SU-DHL-6 (cell line): ENCODE results near the gene C4B.

Source experiments
- H2AFZ ChIP-seq: fragments of 200-600 bp; sonication (generic); 2 replicates; pipeline ENCODE4 v1.6.1; 2014; ENCODE audit warnings: low read depth, mild to moderate bottlenecking, moderate library complexity, mixed read lengths, antibody characterized with exemption, low read length; ENCODE audit not compliant: severe bottlenecking
- H3F3A ChIP-seq: fragments of 200-600 bp; shearing (Covaris generic); 2 replicates; pipeline ENCODE4 v1.6.0; 2016; ENCODE audit warnings: antibody characterized with exemption, mild to moderate bottlenecking; ENCODE audit not compliant: insufficient read depth
- H3K27ac ChIP-seq: fragments of 200-600 bp; sonication (generic); 2 replicates; pipeline ENCODE4 v1.5.1; 2016; ENCODE audit warnings: low read depth, mild to moderate bottlenecking, low read length, moderate library complexity, mixed read lengths
- H3K27me3 ChIP-seq: fragments of 200-600 bp; sonication (generic), shearing (Covaris generic); 2 replicates; pipeline ENCODE4 v1.6.0; 2014; ENCODE audit warnings: mild to moderate bottlenecking, low read length
- H3K36me3 ChIP-seq: fragments of 200-600 bp; sonication (generic); 2 replicates; pipeline ENCODE4 v1.6.1; 2014; ENCODE audit warnings: mild to moderate bottlenecking, low read length, mixed read lengths
- H3K4me2 ChIP-seq: fragments of 300-600, 200-600 bp; shearing (Covaris generic), sonication (generic); 2 replicates; pipeline ENCODE4 v1.6.0; 2014; ENCODE audit warnings: low read length, low read depth, mild to moderate bottlenecking; ENCODE audit not compliant: poor library complexity, severe bottlenecking
- H3K4me3 ChIP-seq: fragments of 200-600 bp; sonication (generic); 2 replicates; pipeline ENCODE4 v1.5.1; 2014; ENCODE audit warnings: antibody characterized with exemption, low read length, mild to moderate bottlenecking, mixed read lengths; ENCODE audit not compliant: insufficient read depth, poor library complexity, severe bottlenecking
- H3K79me2 ChIP-seq: fragments of 200-600 bp; sonication (generic); 2 replicates; pipeline ENCODE4 v1.6.1; 2014; ENCODE audit warnings: mild to moderate bottlenecking, low read length, moderate library complexity; ENCODE audit not compliant: insufficient read depth
- H3K9ac ChIP-seq: fragments of 200-600 bp; sonication (generic); 2 replicates; pipeline ENCODE4 v1.7.0; 2014; ENCODE audit warnings: mild to moderate bottlenecking, low read length
- H3K9me2 ChIP-seq: fragments of 200-600 bp; sonication (generic); replicated peaks from 2 replicates; pipeline ENCODE4 v1.6.1; 2014; ENCODE audit warnings: low read length; ENCODE audit not compliant: insufficient read depth
- H3K9me3 ChIP-seq: fragments of 200-600 bp; sonication (generic); 2 replicates; pipeline ENCODE4 v1.6.1; 2014; ENCODE audit warnings: low read length, mixed read lengths; ENCODE audit not compliant: insufficient read depth
- H4K20me1 ChIP-seq: fragments of 200-600 bp; sonication (generic); 2 replicates; pipeline ENCODE4 v1.6.1; 2014; ENCODE audit warnings: low read depth, mild to moderate bottlenecking, antibody characterized with exemption, low read length, moderate library complexity, mixed read lengths
- CTCF ChIP-seq: fragments of 200-600 bp; sonication (generic); IDR thresholded peaks from one replicate; pipeline ENCODE4 v1.5.1; 2017; ENCODE audit warnings: antibody characterized with exemption, mild to moderate bottlenecking, low read length, moderate library complexity; ENCODE audit not compliant: insufficient read depth, poor library complexity, severe bottlenecking
- EZH2phosphoT487 ChIP-seq: fragments of 200-600 bp; sonication (generic), shearing (Covaris generic); conservative IDR thresholded peaks from 2 replicates; pipeline ENCODE4 v1.6.1; 2018; ENCODE audit warnings: mild to moderate bottlenecking, antibody characterized with exemption, low read length, moderate library complexity, mixed read lengths

Gene C4B

GRCh38 chr6:31967926-31968320, 46.7 kb upstream of the C4B start:
- no peaks in the 10 kb centered on the region for H3K9me3 ChIP-seq
- no peaks in the 10 kb centered on the region for H3K27me3 ChIP-seq
- peaks cover 16% of the 10 kb centered on the region for H3K79me2 ChIP-seq
- H3K4me3 ChIP-seq = no peak overlapping the region
- TF ChIP-seq EZH2phosphoT487 (no peak), CTCF (no peak)
- H2AFZ ChIP-seq = no peak overlapping the region
- no peaks in the 10 kb centered on the region for H3K9me2 ChIP-seq
- H3F3A ChIP-seq = peaks cover 6% of the 10 kb centered on the region
- no peak overlapping the region for H3K9ac ChIP-seq
- no peak overlapping the region for H3K4me2 ChIP-seq
- H3K27ac ChIP-seq = no peak overlapping the region
- no peaks in the 10 kb centered on the region for H4K20me1 ChIP-seq
- H3K36me3 ChIP-seq = peaks cover 3% of the 10 kb centered on the region; the same call in 1 of the 2 replicates

GRCh38 chr6:31968326-31968725, 46.3 kb upstream of the C4B start:
- Histone ChIP-seq H3K4me2 (no peak overlapping the region), H3K79me2 (peaks cover 18% of the 10 kb centered on the region), H3K36me3 (peaks cover 3% of the 10 kb centered on the region; the same call in 1 of the 2 replicates), H3K4me3 (no peak overlapping the region), H3K9ac (no peak overlapping the region), H3K9me3 (no peaks in the 10 kb centered on the region), H4K20me1 (no peaks in the 10 kb centered on the region), H2AFZ (no peak overlapping the region), H3K27me3 (no peaks in the 10 kb centered on the region), H3K9me2 (no peaks in the 10 kb centered on the region), H3K27ac (no peak overlapping the region), H3F3A (peaks cover 9% of the 10 kb centered on the region)
- TF ChIP-seq CTCF (no peak), EZH2phosphoT487 (no peak)

- Histone ChIP-seq H2AFZ (no peak overlapping the region), H3K4me3 (no peak overlapping the region), H3K79me2 (peaks cover 18% of the 10 kb centered on the region), H3K9ac (no peak overlapping the region), H3K27ac (no peak overlapping the region), H3K27me3 (no peaks in the 10 kb centered on the region), H3K9me2 (no peaks in the 10 kb centered on the region), H4K20me1 (no peaks in the 10 kb centered on the region), H3K4me2 (no peak overlapping the region), H3K36me3 (peaks cover 3% of the 10 kb centered on the region; the same call in 1 of the 2 replicates), H3F3A (peaks cover 14% of the 10 kb centered on the region), H3K9me3 (no peaks in the 10 kb centered on the region)
- no peak for TF ChIP-seq CTCF
Observed at GRCh38 chr6:31968791-31969711, 45.5 kb upstream of the C4B start.
